K562 (cell line): ENCODE measurements around the gene KXD1. TPM values are rescaled to one million over a fixed set of nuclear protein-coding genes. Genes with fewer than 3 reads are reported as not detected.
A peak's percentile ranks its signal among the peaks of the same experiment; 100 is the strongest.

Source experiments
- ATAC-seq: fragments of 200-7000 bp; cut with Tn5 transposase; 3 replicates; pipeline ENCODE4 v1.9.1; 2020; ENCODE audit warnings: moderate library complexity
- BruUV-seq: library from RNA; stranded (reverse); fragments of 400-500 nt; replicated peaks from 2 replicates; lab custom pipeline; 2021; lab: Mats Ljungman, UMichigan
- CTCF ChIA-PET: fragments of 300-600 bp; formaldehyde crosslinking; extraction: SDS; loops from one replicate; lab custom pipeline; 2021; ENCODE audit warnings: low intra/inter-chr PET ratio; lab: Yijun Ruan, JAX
- POLR2A ChIA-PET: fragments of 300-600, 350-650 bp; sonication (Branson Sonifier 250); formaldehyde crosslinking; extraction: SDS; loops from one replicate; lab custom pipeline; 2021; ENCODE audit warnings: antibody characterized with exemption, inconsistent platforms; lab: Yijun Ruan, JAX
- DNase-seq, 4 experiments: peaks; one replicate each; pipeline versions ENCODE4 v3.0.0 to v3.0.0-alpha.2; 2011 to 2018; ENCODE audit warnings: low spot score in 3 of 4, mixed read lengths in 3 of 4; ENCODE audit errors: extremely low read depth in 1 of 4
- FAIRE-seq: peaks from 2 replicates; lab custom pipeline; 2011; peaks lifted over from hg19 to GRCh38; lab: Jason Lieb, UNC
- H2AFZ ChIP-seq: 2 replicates; pipeline ENCODE4 v1.6.0; 2011; ENCODE audit warnings: low read depth, low read length, control low read depth, inconsistent platforms
- H3K27ac ChIP-seq: fragments of 200-600 bp; 3 replicates; pipeline ENCODE4 v1.8.0; 2011; ENCODE audit warnings: low read depth, mild to moderate bottlenecking, control low read depth, inconsistent platforms, low read length, moderate library complexity, mixed read lengths; ENCODE audit errors: extremely low read depth
- H3K27me3 ChIP-seq, 2 experiments: fragments of 300-600 bp in 1 of 2; 2 replicates in 1 of 2; 3 replicates in 1 of 2; pipeline versions ENCODE4 v1.6.0 to v1.8.0; 2011; ENCODE audit warnings: inconsistent platforms in 2 of 2, low read length in 2 of 2, mild to moderate bottlenecking in 1 of 2, mixed read lengths in 1 of 2, moderate library complexity in 1 of 2; ENCODE audit not compliant: control insufficient read depth in 2 of 2, insufficient read depth in 2 of 2
- H3K36me3 ChIP-seq: fragments of 300-600 bp; 3 replicates; pipeline ENCODE4 v1.8.0; 2011; ENCODE audit warnings: mild to moderate bottlenecking, low read length, inconsistent platforms; ENCODE audit not compliant: control insufficient read depth, insufficient read depth
- H3K4me1 ChIP-seq, 2 experiments: fragments of 200-600 bp in 1 of 2; replicated peaks in 1 of 2; 2 replicates in 1 of 2; 3 replicates in 1 of 2; pipeline versions ENCODE4 v1.5.1 to v1.8.0; 2011; ENCODE audit warnings: inconsistent platforms in 2 of 2, low read length in 2 of 2, mild to moderate bottlenecking in 1 of 2, mixed read lengths in 1 of 2, moderate library complexity in 1 of 2; ENCODE audit not compliant: control insufficient read depth in 2 of 2, insufficient read depth in 2 of 2
- H3K4me2 ChIP-seq: 2 replicates; pipeline ENCODE4 v1.6.1; 2011; ENCODE audit warnings: low read length, control low read depth, inconsistent platforms, mixed read lengths; ENCODE audit not compliant: insufficient read depth
- H3K4me3 ChIP-seq: fragments of 200-600 bp; sonication (generic), shearing (Covaris generic); 2 replicates; pipeline ENCODE4 v1.5.1; 2016; ENCODE audit warnings: control low read depth, inconsistent platforms
- H3K79me2 ChIP-seq: fragments of 200-600 bp; 3 replicates; pipeline ENCODE4 v1.8.0; 2011; ENCODE audit warnings: low read length, inconsistent platforms; ENCODE audit not compliant: control insufficient read depth, insufficient read depth
- H3K9ac ChIP-seq, 2 experiments: 2 replicates each; pipeline versions ENCODE4 v1.6.0 to v1.6.1; 2011; ENCODE audit warnings: low read depth in 2 of 2, low read length in 2 of 2, control low read depth in 1 of 2, inconsistent platforms in 1 of 2, mild to moderate bottlenecking in 1 of 2, mixed read lengths in 1 of 2; ENCODE audit not compliant: insufficient read depth in 1 of 2
- H3K9me1 ChIP-seq: one replicate; pipeline ENCODE4 v1.6.0; 2011; ENCODE audit warnings: inconsistent platforms, mild to moderate bottlenecking, low read length, moderate library complexity; ENCODE audit not compliant: control insufficient read depth, insufficient read depth
- H3K9me3 ChIP-seq: replicated peaks from 2 replicates; pipeline ENCODE4 v1.5.1; 2011; ENCODE audit warnings: low read depth, low read length, inconsistent platforms; ENCODE audit not compliant: control insufficient read depth, insufficient read depth
- H4K20me1 ChIP-seq: replicated peaks from 2 replicates; pipeline ENCODE4 v1.6.1; 2011; ENCODE audit warnings: low read length, inconsistent platforms, mixed read lengths; ENCODE audit not compliant: control insufficient read depth, insufficient read depth
- ATF7 ChIP-seq: fragments of 450-650 bp; IDR thresholded peaks from 2 replicates; pipeline ENCODE4 v1.7.1; 2014; ENCODE audit warnings: mild to moderate bottlenecking, moderate library complexity
- CBX1 ChIP-seq: sonication (generic); IDR thresholded peaks from 2 replicates; pipeline ENCODE4 v1.6.1; 2016; ENCODE audit warnings: antibody characterized with exemption, low read depth, mild to moderate bottlenecking
- CTBP1 ChIP-seq: fragments of 450-650 bp; IDR thresholded peaks from 2 replicates; pipeline ENCODE4 v1.6.1; 2016; ENCODE audit warnings: borderline replicate concordance
- DPF2 ChIP-seq: fragments of 450-650 bp; IDR thresholded peaks from 2 replicates; pipeline ENCODE4 v1.6.1; 2016
- NCOA1 ChIP-seq: fragments of 450-650 bp; IDR thresholded peaks from 2 replicates; pipeline ENCODE4 v1.6.1; 2016; ENCODE audit warnings: low read depth
- NRF1 ChIP-seq, 2 experiments: fragments of 450-650 bp; IDR thresholded peaks in 1 of 2; conservative IDR thresholded peaks in 1 of 2; 2 replicates each; pipeline ENCODE4 v1.6.1; 2014; ENCODE audit warnings: mild to moderate bottlenecking in 2 of 2
- PHF8 ChIP-seq: fragments of 200-600 bp; sonication (generic); IDR thresholded peaks from 2 replicates; pipeline ENCODE4 v1.6.1; 2012; ENCODE audit warnings: mixed run types, mild to moderate bottlenecking, inconsistent platforms, low read length, moderate library complexity, borderline replicate concordance
- ZFX ChIP-seq: sonication (generic); formaldehyde crosslinking; IDR thresholded peaks from 2 replicates; pipeline ENCODE4 v1.8.0; 2022; ENCODE audit warnings: mild to moderate bottlenecking, missing genetic modification reagents, moderate library complexity
- ZNF212 ChIP-seq: fragments of 450-650 bp; formaldehyde crosslinking; IDR thresholded peaks from 2 replicates; pipeline ENCODE4 v1.4.0; 2020; ENCODE audit warnings: mild to moderate bottlenecking
- ZNF263 ChIP-seq: sonication (generic); formaldehyde crosslinking; IDR thresholded peaks from 2 replicates; pipeline ENCODE4 v1.8.0; 2022; ENCODE audit warnings: mild to moderate bottlenecking, missing genetic modification reagents, borderline replicate concordance
- WGBS: fragments of 100-300 bp; shearing (Covaris generic); methylation state at CpG from one replicate; pipeline ENCODE4 v1.1.6; 2016; ENCODE audit warnings: low coverage, mixed read lengths; ENCODE audit not compliant: insufficient coverage; ENCODE audit errors: missing lambda C conversion rate; 5-methylcytosine and 5-hydroxymethylcytosine counted together
- in situ Hi-C: fragments of 300-500 bp; cut with MboI; formaldehyde crosslinking; loops from 4 replicates; pipeline ENCODE4 v1.15.0; 2018; ENCODE audit warnings: inconsistent platforms, mixed read lengths
- intact Hi-C: fragments of 100-400 bp; cut with micrococcal nuclease; formaldehyde crosslinking; loops from 2 replicates; pipeline ENCODE4 v1.14.2; 2022
- polyA plus RNA-seq, 8 experiments: library from polyadenylated mRNA; depleted of rRNA in 4 of 8; stranded (reverse) in 5 of 8; unstranded in 3 of 8; fragments of >200 nt; fragmentation: Nextera tagmentation in 2 of 8; fragmentation: Illumina TruSeq in 1 of 8; extraction: Ambion mirVana in 2 of 8; extraction: Trizol in 1 of 8; gene quantifications; 2 replicates each; pipeline versions ENCODE4 v1.2.1 to v1.2.3, GENCODE V29; 2011 to 2014; ENCODE audit warnings: inconsistent platforms in 1 of 8, missing spikeins in 1 of 8
- total RNA-seq, 7 experiments: library from RNA; depleted of rRNA in 6 of 7; stranded (reverse); fragments of >200 nt in 6 of 7; fragmentation: Illumina TruSeq in 2 of 7; extraction: Trizol in 2 of 7; gene quantifications; 2 replicates each; pipeline versions ENCODE4 v1.2.1 to v1.2.3, GENCODE V29; 2011 to 2021; ENCODE audit warnings: low replicate concordance in 1 of 7
- TF ChIP-seq, protein P1 (sequence below), 2 experiments: fragments of 200-800 bp in 1 of 2; sonication (Bioruptor generic) in 1 of 2; sonication (generic) in 1 of 2; formaldehyde crosslinking in 1 of 2; IDR thresholded peaks in 1 of 2; conservative IDR thresholded peaks in 1 of 2; 2 replicates each; pipeline versions ENCODE4 v1.5.0 to v1.6.1; 2016 to 2020; ENCODE audit warnings: missing compliant biosample characterization in 1 of 2, missing genetic modification characterization in 1 of 2, missing genetic modification reagents in 1 of 2
- TF ChIP-seq, protein P2 (sequence below): fragments of 450-650 bp; IDR thresholded peaks from 2 replicates; pipeline ENCODE4 v1.6.1; 2017; ENCODE audit warnings: antibody characterized with exemption, mild to moderate bottlenecking
- TF ChIP-seq, protein P3 (sequence below), 2 experiments: fragments of 450-650 bp; conservative IDR thresholded peaks; 2 replicates each; pipeline ENCODE4 v1.6.1; 2017; ENCODE audit warnings: mild to moderate bottlenecking in 2 of 2, moderate library complexity in 2 of 2

KXD1 gene
- total and polyA plus RNA-seq, 9 of the 15 experiments (the other 6 are each of a cell fraction or from before 2014, with no cell fraction given), result 21.9 to 210 (median 118) TPM

DNA sequence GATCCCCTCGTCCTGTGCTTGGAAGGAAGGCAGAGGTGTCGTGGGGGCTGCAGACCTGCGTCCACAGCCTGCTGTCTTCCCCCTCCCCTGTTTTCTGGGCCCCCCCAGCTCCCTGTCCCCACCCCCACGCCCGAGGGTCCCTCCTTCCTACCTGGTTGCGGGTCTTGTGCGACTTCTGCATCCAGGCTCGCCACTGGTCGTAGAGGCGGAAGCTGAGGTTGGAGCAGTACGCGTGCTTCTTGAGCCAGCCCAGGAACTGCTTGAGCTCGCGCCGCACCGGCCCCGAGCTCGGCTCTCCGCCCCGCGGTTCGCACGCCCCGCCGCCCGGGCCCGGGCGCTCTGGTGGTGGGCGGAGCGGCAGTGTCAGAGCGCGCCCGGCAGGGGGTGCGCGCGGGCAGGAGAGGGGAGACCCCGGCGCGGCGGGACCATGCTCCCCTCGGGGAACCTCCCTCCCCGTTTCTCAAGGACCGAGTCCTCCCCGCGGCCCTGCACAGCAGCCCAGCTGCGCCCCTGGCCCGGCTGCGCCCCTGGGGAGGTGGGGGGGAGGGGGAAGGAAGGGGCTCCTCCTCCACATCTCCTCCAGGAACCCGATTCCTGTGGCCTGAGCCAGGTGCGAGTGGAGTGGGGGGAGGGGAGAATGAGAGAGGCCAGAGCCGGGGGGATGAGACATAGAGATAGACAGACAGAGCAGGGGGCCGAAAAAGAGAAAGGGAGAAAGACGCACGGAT, 36.6 kb downstream of the KXD1 start:
- Histone ChIP-seq H3K36me3 (peaks cover 5% of the 10 kb centered on the region; the same call in 2 of the 3 replicates), H3K9me3 (no peaks in the 10 kb centered on the region), H2AFZ (peak overlapping the region; percentile 71), H3K4me1 (peaks cover 28 to 83% of the 10 kb centered on the region in 2 experiments), H3K27me3 (no peaks in the 10 kb centered on the region), H3K9me1 (no peaks in the 10 kb centered on the region), H3K4me3 (peak overlapping the region; percentile 38), H3K4me2 (peak overlapping the region; percentile 72), H3K9ac (peak overlapping the region; percentile 30 to 91; a peak in 3 of 4 replicates), H3K79me2 (peaks cover 11% of the 10 kb centered on the region), H3K27ac (peak overlapping the region; percentile 43; the same call in 2 of the 3 replicates), H4K20me1 (peaks cover 6% of the 10 kb centered on the region; the same call in 1 of the 2 replicates)
- intact Hi-C loops (loop anchor here (5.0 to 10.0 kb wide), 4 partner anchors 43 to 251 kb away; partner anchors contain the start of gene KLHL26), in situ Hi-C loops (no loop called here)
- ChIA-PET POLR2A (interaction anchor here (0.5 to 2.1 kb wide), 8 partner anchors 10 to 1930 kb away, joined by 3 to 6 read pairs (median 4); no protein-coding TSS in a partner anchor), CTCF (interaction anchor here (0.6 to 1.1 kb wide), 3 partner anchors 82 to 324 kb away, joined by 3 to 5 read pairs (median 3); no protein-coding TSS in a partner anchor)
- no peak for FAIRE-seq
- DNase-seq, result peak; percentile 85 to 91 (median 90)
- ATAC-seq, result peak; percentile 66
- BruUV-seq, result no TSS peak
- 4% methylated on average over 22 of the region's 54 CpGs for WGBS
- TF ChIP-seq ZNF212 (no peak), NCOA1 (0 out of 2 replicates have a peak, but pooled peaks have one; percentile 24), ZFX (CRISPR knock-in tag) (peak; percentile 33), CBX1 (peak; percentile 60; the same call in 1 of the 2 replicates), NRF1 (conservative IDR thresholded peaks at IDR 0.05 in 1 of 2, IDR thresholded peaks at IDR 0.05 in 1 of 2) (peak in 1 of 2 experiments; percentile 40; a peak in 2 of 4 replicates), ZNF263 (CRISPR knock-in tag) (peak; percentile 73), CTBP1 (peak; percentile 92), DPF2 (peak; percentile 34; the same call in 1 of the 2 replicates), ATF7 (peak; percentile 27; the same call in 1 of the 2 replicates), PHF8 (peak; percentile 23; the same call in 1 of the 2 replicates)
- TF ChIP-seq, protein P1, sequence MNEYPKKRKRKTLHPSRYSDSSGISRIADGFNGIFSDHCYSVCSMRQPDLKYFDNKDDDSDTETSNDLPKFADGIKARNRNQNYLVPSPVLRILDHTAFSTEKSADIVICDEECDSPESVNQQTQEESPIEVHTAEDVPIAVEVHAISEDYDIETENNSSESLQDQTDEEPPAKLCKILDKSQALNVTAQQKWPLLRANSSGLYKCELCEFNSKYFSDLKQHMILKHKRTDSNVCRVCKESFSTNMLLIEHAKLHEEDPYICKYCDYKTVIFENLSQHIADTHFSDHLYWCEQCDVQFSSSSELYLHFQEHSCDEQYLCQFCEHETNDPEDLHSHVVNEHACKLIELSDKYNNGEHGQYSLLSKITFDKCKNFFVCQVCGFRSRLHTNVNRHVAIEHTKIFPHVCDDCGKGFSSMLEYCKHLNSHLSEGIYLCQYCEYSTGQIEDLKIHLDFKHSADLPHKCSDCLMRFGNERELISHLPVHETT (CRISPR knock-in tag; conservative IDR thresholded peaks at IDR 0.05 in 1 of 2, IDR thresholded peaks at IDR 0.05 in 1 of 2), result 0 out of 4 replicates have a peak, but pooled peaks of 1 of the 2 experiments have one; percentile 34
- TF ChIP-seq, protein P2, sequence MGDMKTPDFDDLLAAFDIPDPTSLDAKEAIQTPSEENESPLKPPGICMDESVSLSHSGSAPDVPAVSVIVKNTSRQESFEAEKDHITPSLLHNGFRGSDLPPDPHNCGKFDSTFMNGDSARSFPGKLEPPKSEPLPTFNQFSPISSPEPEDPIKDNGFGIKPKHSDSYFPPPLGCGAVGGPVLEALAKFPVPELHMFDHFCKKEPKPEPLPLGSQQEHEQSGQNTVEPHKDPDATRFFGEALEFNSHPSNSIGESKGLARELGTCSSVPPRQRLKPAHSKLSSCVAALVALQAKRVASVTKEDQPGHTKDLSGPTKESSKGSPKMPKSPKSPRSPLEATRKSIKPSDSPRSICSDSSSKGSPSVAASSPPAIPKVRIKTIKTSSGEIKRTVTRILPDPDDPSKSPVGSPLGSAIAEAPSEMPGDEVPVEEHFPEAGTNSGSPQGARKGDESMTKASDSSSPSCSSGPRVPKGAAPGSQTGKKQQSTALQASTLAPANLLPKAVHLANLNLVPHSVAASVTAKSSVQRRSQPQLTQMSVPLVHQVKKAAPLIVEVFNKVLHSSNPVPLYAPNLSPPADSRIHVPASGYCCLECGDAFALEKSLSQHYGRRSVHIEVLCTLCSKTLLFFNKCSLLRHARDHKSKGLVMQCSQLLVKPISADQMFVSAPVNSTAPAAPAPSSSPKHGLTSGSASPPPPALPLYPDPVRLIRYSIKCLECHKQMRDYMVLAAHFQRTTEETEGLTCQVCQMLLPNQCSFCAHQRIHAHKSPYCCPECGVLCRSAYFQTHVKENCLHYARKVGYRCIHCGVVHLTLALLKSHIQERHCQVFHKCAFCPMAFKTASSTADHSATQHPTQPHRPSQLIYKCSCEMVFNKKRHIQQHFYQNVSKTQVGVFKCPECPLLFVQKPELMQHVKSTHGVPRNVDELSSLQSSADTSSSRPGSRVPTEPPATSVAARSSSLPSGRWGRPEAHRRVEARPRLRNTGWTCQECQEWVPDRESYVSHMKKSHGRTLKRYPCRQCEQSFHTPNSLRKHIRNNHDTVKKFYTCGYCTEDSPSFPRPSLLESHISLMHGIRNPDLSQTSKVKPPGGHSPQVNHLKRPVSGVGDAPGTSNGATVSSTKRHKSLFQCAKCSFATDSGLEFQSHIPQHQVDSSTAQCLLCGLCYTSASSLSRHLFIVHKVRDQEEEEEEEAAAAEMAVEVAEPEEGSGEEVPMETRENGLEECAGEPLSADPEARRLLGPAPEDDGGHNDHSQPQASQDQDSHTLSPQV, result 0 out of 2 replicates have a peak, but pooled peaks have one; percentile 25
- TF ChIP-seq, protein P3, sequence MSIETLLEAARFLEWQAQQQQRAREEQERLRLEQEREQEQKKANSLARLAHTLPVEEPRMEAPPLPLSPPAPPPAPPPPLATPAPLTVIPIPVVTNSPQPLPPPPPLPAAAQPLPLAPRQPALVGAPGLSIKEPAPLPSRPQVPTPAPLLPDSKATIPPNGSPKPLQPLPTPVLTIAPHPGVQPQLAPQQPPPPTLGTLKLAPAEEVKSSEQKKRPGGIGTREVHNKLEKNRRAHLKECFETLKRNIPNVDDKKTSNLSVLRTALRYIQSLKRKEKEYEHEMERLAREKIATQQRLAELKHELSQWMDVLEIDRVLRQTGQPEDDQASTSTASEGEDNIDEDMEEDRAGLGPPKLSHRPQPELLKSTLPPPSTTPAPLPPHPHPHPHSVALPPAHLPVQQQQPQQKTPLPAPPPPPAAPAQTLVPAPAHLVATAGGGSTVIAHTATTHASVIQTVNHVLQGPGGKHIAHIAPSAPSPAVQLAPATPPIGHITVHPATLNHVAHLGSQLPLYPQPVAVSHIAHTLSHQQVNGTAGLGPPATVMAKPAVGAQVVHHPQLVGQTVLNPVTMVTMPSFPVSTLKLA (conservative IDR thresholded peaks at IDR 0.05), result peak in 1 of 2 experiments; percentile 34; a peak in 1 of 4 replicates
